ENCODE results near the gene CST1.

- TF ChIP-seq POLR2AphosphoS5 (IDR thresholded peaks at IDR 0.05; ENCODE audit: low read depth, low read length) (no peak), POLR2A (IDR thresholded peaks at IDR 0.05; ENCODE audit: low read depth, low read length) (no peak)
Measured at GRCh38 chr20:23710771-23711170, 40.0 kb downstream of the CST1 start.
